GM18868 (cell line): Measurements from ENCODE around the gene SFTPB.
A peak's percentile ranks its signal among the peaks of the same experiment; 100 is the strongest.
"Not testable (repeated sequence)": the region's sequence is repeated elsewhere in the genome, so short reads cannot be mapped to it uniquely, and the experiment has no call there.

Source experiments
- ATAC-seq: cut with Tn5 transposase; IDR thresholded peaks from one replicate; pipeline ENCODE4 v1.9.1; 2021; ENCODE audit warnings: mild to moderate bottlenecking, moderate library complexity; ENCODE audit not compliant: unreplicated experiment

The SFTPB gene

DNA sequence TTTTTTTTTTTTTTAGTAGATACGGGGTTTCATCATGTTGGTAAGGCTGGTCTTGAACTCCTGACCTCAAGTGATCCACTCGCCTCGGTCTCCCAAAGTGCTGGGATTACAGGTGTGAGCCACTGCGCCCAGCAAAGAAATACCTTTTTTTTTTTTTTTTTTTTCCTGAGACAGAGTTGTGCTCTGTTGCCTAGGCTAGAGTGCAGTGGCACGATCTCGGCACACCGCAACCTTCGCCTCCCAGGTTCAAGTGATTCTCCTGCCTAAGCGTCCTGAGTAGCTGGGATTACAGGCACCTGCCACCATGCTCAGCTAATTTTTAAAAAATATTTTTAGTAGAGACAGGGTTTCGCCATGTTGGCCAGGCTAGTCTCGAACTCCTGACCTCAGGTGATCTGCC is 7.7 kb downstream of the SFTPB start:
- ATAC-seq = not testable (repeated sequence)

DNA sequence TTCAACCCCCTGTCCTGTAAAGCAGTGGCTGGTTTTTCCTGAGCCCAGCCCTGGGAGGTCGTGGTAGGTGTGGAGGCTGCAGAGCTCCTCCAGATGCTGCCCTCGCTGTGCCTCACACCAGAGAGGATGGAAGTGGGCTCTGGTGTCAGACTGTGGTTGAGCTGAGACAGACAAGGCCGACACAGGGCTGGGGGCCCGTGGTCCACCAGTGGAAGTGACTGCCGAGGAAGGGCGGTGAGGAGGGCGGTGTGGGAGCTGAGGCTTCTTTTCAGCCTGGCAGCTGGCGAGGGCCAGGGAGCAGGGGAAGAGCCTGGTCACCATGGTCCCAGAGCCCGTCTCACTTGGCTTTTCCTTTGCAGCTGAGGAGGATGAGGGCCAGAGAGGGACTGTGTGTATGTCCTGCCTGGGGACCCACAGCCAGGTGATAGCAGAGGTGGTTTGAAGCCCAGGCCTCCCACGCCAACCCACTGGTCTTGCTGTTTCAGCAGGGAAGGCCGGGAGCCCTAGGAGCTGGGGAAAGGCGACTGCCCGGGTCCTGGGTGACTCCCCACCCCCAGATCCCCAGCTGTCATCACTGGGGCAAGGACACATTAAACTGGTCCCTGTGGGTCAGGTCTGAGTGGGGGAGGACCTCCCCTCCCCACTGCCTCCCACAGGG is 8.5 kb downstream of the SFTPB start:
- ATAC-seq = no peak

DNA sequence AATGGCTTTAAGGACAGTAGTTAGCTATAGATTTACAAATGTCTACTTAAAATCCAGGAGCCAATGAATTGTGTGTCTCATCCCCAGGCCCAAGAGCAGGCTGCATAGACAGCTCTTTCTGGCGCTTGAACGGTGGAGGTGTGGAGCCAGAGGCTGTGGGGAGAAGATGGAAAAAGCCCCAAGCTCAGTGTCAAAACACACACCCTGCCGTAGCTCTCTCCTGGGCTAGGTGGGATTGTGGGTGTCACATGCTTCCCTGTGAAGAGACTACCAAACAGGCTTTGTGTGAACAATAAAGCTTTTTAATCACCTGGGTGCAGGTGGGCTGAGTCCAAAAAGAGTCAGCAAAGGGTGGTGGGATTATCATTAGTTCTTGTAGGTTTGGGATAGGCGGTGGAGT is 10.6 kb downstream of the SFTPB start:
- ATAC-seq = not testable (repeated sequence)

DNA sequence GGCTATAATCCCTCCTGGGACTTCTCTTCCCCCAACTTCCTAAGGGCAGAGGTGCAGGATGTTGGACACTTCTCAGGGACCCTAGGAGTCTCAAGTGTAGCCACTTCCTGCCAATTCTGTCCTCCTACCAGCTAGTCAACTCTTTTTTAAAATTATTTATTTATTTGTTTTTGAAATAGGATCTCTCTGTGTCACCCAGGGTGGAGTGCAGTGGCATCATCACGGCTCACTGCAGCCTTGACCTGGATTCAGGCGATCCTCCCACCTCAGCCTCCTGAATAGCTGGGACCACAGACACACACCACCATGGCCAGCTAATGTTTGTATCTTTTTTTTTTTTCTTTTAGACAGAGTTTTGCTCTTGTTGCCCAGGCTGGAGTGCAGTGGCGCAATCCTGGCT is 11.5 kb downstream of the SFTPB start:
- ATAC-seq = no peak

DNA sequence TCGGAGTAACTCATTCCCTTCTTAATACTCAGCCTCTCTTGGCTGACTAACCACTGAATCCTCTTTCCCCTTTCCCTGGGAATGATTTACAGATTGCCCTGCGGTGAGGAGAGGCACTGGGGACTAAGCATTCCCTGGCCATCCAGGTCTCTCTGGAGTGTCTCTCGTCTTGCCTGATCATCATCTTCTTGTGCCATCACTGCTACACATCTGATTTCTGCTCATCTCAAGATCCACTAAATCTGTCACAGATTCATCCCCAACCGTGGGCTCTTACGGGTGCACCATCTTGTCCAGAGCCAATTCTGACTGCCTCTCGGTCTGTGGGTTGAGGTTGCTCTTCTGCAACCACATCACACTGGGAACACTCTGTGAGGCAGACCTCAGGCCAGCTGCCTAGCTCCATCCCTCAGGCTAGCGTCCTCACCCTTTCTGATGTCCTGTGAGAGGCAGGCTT is 12.0 kb downstream of the SFTPB start:
- ATAC-seq = no peak

DNA sequence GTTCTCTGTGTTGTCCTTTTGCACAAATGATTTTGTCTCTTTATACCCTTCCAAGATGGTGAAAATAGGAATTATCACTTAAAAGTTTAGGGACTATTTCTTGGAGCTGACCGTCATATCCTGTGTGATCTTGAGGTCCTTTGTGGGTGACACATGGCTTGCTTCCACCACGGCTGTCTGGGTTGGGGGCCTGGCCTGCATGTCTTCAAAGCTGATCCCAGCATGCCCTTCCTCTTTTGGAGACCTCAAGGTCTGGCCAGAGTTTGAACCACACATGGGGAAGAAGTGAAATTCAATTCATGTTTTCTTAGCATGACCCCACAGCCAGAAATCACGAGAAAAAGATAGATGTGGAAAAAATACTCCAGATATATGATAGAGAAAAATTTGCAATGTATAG is 14.0 kb downstream of the SFTPB start:
- ATAC-seq = no peak

DNA sequence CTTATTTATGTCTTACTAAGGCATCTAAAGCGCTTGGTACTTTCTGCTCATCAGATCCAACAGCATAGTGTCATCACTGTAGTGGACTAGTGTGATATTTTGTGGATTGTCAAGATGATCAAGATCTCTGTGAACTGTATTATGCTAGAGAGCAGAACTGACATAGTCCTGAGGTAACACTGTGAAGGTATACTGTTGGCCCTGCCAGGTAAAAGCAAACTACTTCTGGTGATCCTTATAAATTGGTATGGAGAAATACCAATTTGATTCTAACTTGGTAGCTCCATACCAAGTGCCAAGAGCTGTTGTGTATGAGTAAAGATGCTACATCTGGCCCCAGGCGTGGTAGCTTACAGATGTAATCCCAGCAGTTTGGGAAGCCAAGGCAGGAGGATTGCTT is 15.9 kb downstream of the SFTPB start:
- ATAC-seq = no peak

DNA sequence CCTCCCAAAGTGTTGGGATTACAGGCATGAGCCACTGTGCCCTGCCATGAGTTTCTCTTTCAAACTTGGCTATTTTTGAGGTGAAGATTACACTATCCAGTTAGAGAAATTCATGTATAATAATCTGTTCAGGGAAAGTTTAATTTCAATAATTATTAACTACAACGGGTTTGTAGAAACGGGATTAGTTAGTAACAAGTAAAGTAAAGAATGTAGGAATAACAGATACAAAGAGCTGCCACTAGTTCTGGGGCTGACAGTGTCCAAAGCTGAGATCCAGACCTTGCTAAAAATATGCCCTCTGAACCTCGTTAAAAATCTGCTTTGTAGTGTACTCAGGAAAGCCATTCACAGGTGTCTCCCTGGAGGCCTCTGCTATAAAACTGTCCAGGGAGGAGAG is 16.9 kb downstream of the SFTPB start:
- no peak for ATAC-seq

DNA sequence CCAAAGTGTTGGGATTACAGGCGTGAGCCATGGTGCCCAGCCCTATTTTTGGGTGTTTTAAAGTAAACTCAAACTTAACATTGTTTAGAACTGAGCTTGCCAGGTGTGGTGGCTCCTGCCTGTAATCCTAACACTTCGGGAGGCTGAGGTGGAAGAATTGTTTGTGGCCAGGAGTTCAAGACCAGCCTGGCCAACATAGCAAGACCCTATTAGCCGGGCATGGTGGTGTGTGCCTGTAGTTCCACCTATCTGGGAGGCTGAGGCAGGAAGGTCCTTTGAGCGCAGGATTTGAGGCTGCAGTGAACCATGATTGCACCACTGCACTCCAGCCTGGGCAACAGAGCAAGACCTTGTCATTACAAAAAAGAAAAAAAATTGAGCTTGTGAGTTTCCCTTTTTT is 17.5 kb downstream of the SFTPB start:
- ATAC-seq = no peak

DNA sequence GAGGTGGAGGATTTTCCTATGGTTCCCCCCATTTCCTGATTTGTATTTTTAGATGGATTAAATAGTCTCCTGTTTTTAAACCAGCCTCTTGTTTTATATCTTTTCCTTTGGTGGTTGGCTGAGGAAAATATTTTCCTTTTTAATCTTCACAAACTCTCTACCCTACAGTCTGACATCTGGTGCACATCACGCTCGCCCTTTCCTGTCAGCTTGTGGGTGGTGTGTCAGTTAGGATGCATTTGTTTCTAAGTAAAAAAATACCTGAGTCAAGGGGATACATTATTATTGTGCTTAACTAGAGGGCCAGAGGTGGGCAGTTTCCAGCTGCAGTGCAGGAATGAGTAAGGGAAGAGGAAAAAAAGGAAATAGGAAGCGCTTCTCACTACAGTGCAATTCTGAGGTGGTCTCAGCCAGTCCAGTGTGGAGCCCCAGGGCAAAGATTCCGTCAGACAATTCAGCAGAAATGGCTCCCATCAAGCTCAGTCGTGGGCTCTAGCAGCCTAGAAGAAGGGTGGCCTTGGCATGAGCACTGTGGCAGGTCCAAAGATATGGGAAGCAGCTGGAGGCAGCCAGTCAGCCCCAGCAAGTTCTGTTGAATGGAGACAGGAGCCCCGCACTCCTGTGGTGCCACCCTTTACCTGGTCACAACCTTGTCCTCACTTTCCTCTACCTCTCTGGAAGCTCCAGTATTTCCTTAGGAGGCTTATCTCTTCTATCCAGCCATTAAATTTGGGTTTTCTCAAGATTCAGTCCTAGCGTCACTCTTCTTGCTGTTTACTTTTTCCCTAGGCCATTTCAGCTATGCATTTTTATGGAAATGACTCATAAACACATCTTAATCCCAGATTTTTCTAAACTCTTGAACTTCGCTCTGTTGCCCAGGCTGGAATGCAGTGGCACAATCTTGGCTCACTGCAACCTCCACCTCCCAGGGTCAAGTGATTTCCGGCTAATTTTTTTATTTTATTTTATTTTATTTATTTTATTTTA is 18.5 kb downstream of the SFTPB start:
- ATAC-seq = no peak

DNA sequence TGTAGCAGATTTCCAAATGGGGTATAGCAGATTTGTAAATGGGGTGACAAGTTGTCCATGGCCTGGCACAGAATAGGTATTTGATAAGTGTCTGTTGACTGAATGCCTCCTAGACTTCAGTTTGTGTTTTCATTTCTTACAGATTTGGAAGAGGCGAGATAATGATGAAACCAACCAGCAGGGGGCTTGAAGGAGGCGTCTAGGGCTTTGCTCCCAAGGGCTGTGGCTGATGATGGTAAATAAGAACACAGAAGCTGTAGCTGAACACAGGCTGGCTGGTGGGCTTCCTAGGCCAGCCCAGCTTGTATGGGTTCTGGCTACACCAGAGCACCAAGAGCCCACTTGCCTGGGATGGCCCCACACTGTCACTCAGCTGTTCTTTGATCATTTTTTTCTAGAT is 19.4 kb downstream of the SFTPB start:
- ATAC-seq = no peak

DNA sequence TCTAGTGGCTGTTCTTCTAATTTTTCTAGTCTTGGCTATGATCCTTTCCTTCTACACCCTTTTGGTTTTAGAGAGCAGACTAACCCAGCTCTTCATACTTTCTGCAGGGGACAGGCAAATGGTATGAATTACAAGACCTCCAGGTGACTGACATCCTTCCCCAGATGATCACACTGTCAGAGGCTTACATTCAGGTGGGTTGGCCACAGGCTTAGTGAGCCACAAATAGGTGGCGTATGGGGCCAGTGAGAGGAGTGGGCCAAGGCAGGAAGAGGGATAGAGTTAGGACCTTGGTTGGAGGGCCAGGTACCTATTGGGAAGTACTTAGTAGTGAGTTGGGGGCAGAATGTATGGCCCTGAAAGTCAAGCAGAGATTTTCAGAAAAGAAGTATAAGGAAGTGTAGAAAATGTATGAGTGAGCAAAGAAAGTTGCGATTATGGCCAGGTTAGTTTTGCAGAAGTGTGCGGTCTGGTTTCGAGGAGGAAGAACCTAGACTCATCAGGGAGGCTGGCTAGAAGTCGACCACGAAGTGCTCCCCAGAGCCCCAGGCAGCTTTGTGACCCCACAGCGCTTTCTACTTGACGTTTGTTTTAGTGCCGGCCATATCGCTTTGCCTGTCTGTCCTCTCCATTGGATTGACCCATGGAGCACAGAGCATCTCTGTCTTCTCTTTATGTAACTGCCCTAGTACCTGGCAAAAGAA is 20.0 kb downstream of the SFTPB start:
- peak; percentile 79 for ATAC-seq

DNA sequence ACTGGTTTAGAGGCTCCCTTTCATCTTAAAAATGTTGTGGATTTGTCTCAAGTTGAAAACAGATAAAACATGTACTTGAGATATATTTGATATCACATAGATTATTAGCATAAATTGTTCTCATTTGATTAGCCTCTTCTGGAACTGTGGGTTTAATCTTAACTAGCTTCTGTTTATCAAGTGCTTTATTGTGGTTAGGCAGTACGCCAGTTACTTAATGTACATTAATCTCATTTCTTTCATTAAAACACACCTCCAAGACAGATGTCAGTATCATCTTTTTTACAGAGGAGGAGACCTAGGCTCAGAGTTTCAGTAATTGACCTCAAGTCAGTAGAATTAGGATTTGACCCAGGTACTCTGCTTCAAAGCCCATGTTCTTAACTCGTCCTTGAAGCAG is 21.8 kb downstream of the SFTPB start:
- no peak for ATAC-seq

DNA sequence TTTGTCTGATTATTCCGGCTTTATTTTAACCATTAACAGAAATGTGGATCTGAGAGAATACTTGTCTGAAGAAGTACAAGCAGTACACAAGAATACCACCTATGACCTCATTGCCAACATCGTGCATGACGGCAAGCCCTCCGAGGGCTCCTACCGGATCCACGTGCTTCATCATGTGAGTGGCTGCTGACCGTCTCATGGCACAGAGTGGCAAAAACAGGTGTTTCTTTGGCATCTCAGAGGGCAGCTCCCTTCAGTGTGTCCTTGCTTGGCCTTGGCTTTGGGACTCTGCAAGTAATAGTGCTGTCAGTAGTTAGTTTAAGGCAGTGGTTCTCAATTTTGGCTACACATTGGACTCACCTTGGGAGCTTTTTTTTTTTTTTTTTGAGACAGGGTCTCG is 23.1 kb downstream of the SFTPB start:
- no peak for ATAC-seq

DNA sequence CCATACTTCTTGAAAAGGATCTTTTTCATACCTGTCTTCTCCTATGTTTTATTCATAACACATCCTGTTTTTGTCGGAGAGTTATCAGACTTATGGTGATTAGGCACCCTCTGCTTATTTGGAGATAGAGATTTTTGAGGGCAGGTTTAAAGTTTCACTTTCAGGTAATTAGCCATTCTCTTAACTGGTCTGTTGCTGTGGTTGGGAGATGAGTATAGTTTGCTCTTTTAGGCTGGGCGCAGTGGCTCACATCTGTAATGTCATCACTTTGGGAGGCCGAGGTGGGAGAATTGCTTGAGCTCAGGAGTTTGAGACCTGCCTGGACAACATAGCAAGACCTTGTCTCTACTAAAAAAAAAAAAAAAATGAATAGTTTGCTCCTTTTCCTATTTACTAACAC is 25.3 kb downstream of the SFTPB start:
- ATAC-seq = peak; percentile 82

DNA sequence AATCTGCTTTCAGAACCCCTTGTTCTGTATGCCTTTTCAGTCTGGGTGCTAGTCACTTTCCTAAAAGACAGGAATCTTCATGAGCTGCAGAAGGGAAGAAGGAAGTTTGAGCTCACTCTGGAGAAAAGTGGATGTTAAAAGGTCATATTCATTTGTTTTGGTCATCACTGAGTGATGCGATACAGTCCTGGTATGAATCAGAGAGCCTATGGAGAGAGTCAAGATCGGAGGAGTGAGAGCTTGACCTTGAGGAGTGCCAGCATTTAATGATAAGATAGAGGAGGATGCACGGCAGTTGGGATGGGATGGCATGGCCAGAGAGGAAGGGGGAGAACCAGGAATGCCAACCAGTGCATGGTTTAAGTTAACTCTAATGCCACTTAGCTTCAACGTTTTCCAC is 32.4 kb downstream of the SFTPB start:
- ATAC-seq = no peak

DNA sequence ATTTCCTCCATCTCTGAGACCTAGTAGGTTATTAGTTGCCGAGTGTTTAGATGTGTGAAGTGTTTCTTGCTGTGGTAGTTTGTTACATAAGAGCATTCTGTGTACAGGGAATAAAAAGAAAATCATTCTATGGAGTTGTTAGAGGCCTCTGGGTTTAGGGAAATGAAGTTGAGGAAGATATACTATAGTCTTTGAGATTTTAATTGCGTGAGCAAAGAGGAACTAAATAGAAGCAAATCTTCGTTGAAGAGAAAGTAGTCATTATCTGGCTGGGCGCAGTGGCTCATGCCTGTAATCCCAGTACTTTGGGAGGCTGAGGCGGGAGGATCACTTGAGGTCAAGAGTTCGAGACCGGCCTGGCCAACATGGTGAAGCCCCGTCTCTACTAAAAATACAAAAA is 33.0 kb downstream of the SFTPB start:
- no peak for ATAC-seq

DNA sequence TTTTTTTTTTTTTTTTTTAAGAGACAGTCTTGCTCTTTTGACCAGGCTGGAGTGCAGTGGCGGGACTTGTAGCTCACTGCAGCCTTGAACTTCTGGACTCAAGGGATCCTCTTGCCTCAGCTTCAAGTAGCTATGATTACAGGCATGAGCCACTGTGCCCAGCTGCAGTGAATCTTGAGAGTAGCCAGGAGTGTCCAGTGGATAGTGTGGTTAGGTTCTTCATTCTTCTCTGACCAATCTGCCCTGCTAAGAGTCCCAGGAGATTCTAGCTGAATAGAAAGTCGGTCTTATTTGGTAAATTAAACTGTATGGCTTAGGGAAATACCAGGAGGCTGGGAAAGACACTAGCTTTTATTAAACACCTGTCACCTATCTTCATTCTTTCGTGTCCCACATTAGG is 36.7 kb downstream of the SFTPB start:
- ATAC-seq = no peak

DNA sequence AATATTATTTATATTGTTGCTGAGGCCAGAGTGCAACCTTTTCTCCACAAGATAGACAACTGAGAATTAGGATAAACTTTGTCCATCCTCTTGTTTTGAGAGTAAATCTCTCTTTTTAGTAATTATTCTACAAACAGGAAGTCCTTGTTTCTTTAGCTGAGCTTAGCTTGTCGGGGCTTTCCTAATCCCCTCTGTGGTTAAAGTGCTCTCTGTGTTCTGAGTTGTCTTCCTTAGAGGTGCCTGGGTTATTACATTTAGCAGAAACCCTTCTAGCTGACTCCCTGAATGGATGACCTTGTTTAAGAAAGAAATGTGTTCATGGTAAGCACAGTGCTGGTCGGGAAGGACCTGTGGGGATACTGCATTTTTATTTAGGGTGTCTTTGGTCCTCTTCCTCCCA is 39.3 kb downstream of the SFTPB start:
- ATAC-seq = peak; percentile 74

DNA sequence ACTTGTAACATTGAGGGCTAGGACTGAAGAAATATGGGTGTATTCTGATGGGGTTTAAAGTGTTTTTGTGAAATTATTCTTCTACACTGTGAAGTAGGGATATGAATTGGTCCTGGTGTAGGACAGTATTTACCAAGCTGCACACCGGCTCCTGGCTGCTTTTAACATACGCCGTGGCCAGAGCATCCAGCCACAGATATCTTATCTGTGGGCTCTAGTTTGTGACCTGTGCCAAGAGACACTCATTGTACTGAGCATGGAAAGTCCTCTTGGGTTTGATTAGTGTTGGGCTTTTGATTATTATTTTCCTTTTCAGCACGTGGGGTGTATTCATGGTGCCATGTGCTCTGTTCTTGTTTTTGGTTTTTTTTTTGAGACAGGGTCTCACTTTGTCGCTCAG is 44.0 kb downstream of the SFTPB start:
- no peak for ATAC-seq

DNA sequence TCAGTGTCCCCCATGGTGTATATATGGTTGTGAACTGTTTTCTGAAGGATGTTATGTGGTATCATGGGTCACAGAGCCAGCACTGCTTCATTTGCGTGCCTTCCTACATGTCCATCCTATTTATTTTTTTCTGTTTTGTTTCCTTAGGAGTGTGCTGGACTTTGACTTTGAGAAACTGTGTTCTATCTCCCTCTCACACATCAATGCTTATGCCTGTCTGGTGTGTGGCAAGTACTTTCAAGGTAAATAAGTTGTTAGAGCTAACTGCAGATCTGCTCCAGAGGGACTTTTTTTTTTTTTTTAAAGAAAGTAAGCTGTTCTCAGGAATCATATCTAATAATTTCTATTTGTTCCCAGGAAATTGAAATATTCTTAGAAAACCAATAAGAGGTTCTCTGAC is 46.7 kb downstream of the SFTPB start:
- ATAC-seq = no peak

DNA sequence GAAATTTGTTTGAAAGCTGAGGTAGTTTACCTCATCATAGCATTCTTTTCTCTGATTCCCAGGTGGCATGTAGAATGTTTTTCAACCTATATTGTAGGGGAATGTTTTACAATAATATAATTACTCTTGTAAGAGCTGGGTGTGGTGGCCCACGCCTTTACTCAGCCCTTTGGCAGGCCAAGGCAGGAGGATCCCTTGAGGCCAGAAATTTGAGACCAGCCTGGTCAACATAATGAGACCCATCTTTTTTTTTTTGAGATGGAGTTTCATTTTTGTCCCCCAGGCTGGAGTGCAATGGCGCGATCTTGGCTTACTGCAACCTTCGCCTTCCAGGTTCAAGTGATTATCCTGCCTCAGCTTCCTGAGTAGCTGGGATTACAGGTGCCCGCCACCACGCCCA is 48.4 kb downstream of the SFTPB start:
- ATAC-seq = no peak
